HEK293 (cell line): ENCODE data around the gene CTNNA2.

Source experiments
- CTCF ChIA-PET: fragments of 350-600 bp; formaldehyde crosslinking; extraction: SDS; loops from one replicate; lab custom pipeline; 2021; ENCODE audit warnings: antibody characterized with exemption; lab: Yijun Ruan, JAX
- POLR2A ChIA-PET: fragments of 300-600 bp; formaldehyde crosslinking; extraction: SDS; loops from one replicate; lab custom pipeline; 2020; ENCODE audit warnings: antibody characterized with exemption, inconsistent platforms; lab: Yijun Ruan, JAX
- H3K27ac ChIP-seq: fragments of 200-500 bp; sonication (Bioruptor generic); 2 replicates; pipeline ENCODE4 v1.5.1; 2014; ENCODE audit warnings: low read depth, low read length, control low read depth, inconsistent platforms; ENCODE audit errors: extremely low read depth
- H3K36me3 ChIP-seq, 2 experiments: fragments of 200-500 bp in 1 of 2; sonication (Bioruptor generic) in 1 of 2; 1 replicate in 1 of 2; 2 replicates in 1 of 2; pipeline ENCODE4 v1.5.1; 2014 to 2017; ENCODE audit warnings: inconsistent platforms in 2 of 2, low read length in 2 of 2; ENCODE audit not compliant: control insufficient read depth in 2 of 2, insufficient read depth in 1 of 2
- H3K4me1 ChIP-seq: fragments of 200-500 bp; sonication (Bioruptor generic); 2 replicates; pipeline ENCODE4 v1.5.1; 2014; ENCODE audit warnings: mild to moderate bottlenecking, low read length, inconsistent platforms; ENCODE audit not compliant: control insufficient read depth, insufficient read depth
- H3K4me3 ChIP-seq: 2 replicates; pipeline ENCODE4 v1.5.1; 2011; ENCODE audit warnings: low read depth, mild to moderate bottlenecking, control low read depth, low read length, moderate library complexity
- H3K9me3 ChIP-seq: fragments of 200-500 bp; sonication (Bioruptor generic); 2 replicates; pipeline ENCODE4 v1.5.1; 2014; ENCODE audit warnings: low read depth, low read length, inconsistent platforms; ENCODE audit not compliant: control insufficient read depth, insufficient read depth
- ELK4 ChIP-seq: IDR thresholded peaks from 2 replicates; pipeline ENCODE4 v1.6.1; 2011; ENCODE audit warnings: mild to moderate bottlenecking, low read depth, low read length, borderline replicate concordance
- GLI2 ChIP-seq: fragments of 450-650 bp; formaldehyde crosslinking; IDR thresholded peaks from 2 replicates; pipeline ENCODE4; 2017; ENCODE audit warnings: missing biosample characterization, missing genetic modification characterization, low read depth, borderline replicate concordance
- IKZF3 ChIP-seq: fragments of 450-650 bp; IDR thresholded peaks from 2 replicates; pipeline ENCODE4 v1.5.0; 2018; ENCODE audit warnings: missing biosample characterization, mild to moderate bottlenecking, missing genetic modification characterization, moderate library complexity
- SCRT1 ChIP-seq: fragments of 450-650 bp; formaldehyde crosslinking; IDR thresholded peaks from 2 replicates; pipeline ENCODE4 v1.5.1; 2016; ENCODE audit warnings: missing biosample characterization, missing genetic modification characterization, borderline replicate concordance
- ZNF140 ChIP-seq: fragments of 450-650 bp; formaldehyde crosslinking; IDR thresholded peaks from 2 replicates; pipeline ENCODE4 v1.5.1; 2016; ENCODE audit warnings: missing biosample characterization, missing genetic modification characterization
- ZNF19 ChIP-seq: fragments of 450-650 bp; formaldehyde crosslinking; IDR thresholded peaks from 2 replicates; pipeline ENCODE4; 2016; ENCODE audit warnings: missing biosample characterization, missing genetic modification characterization, low read depth
- ZNF280D ChIP-seq: fragments of 450-650 bp; formaldehyde crosslinking; IDR thresholded peaks from 2 replicates; pipeline ENCODE4 v1.5.1; 2016; ENCODE audit warnings: missing biosample characterization, missing genetic modification characterization
- ZNF362 ChIP-seq: fragments of 450-650 bp; formaldehyde crosslinking; IDR thresholded peaks from 2 replicates; pipeline ENCODE4 v1.5.1; 2016; ENCODE audit warnings: missing biosample characterization, missing genetic modification characterization
- ZNF404 ChIP-seq: fragments of 450-650 bp; formaldehyde crosslinking; IDR thresholded peaks from 2 replicates; pipeline ENCODE4 v1.5.1; 2017; ENCODE audit warnings: missing biosample characterization, missing genetic modification characterization
- ZNF426 ChIP-seq: fragments of 450-650 bp; formaldehyde crosslinking; IDR thresholded peaks from 2 replicates; pipeline ENCODE4 v1.5.1; 2017; ENCODE audit warnings: missing biosample characterization, missing genetic modification characterization, mild to moderate bottlenecking, inconsistent platforms, moderate library complexity
- ZNF48 ChIP-seq: fragments of 450-650 bp; formaldehyde crosslinking; IDR thresholded peaks from 2 replicates; pipeline ENCODE4 v1.5.1; 2016; ENCODE audit warnings: missing biosample characterization, missing genetic modification characterization
- ZNF544 ChIP-seq: fragments of 450-650 bp; formaldehyde crosslinking; IDR thresholded peaks from 2 replicates; pipeline ENCODE4 v1.5.0; 2017; ENCODE audit warnings: missing biosample characterization, missing genetic modification characterization
- ZNF549 ChIP-seq: fragments of 450-650 bp; IDR thresholded peaks from 2 replicates; pipeline ENCODE4 v1.5.1; 2018; ENCODE audit warnings: missing biosample characterization, missing genetic modification characterization, mild to moderate bottlenecking, inconsistent platforms, moderate library complexity
- ZNF558 ChIP-seq: fragments of 450-650 bp; formaldehyde crosslinking; IDR thresholded peaks from 2 replicates; pipeline ENCODE4 v1.5.1; 2016; ENCODE audit warnings: missing biosample characterization, missing genetic modification characterization
- ZNF623 ChIP-seq: fragments of 450-650 bp; formaldehyde crosslinking; IDR thresholded peaks from 2 replicates; pipeline ENCODE4 v1.5.1; 2016; ENCODE audit warnings: missing biosample characterization, missing genetic modification characterization
- ZNF629 ChIP-seq: fragments of 450-650 bp; formaldehyde crosslinking; IDR thresholded peaks from 2 replicates; pipeline ENCODE4 v1.5.1; 2017; ENCODE audit warnings: missing biosample characterization, missing genetic modification characterization
- ZNF645 ChIP-seq: fragments of 450-650 bp; formaldehyde crosslinking; IDR thresholded peaks from 2 replicates; pipeline ENCODE4; 2016; ENCODE audit warnings: missing biosample characterization, missing genetic modification characterization
- ZNF707 ChIP-seq: fragments of 450-650 bp; formaldehyde crosslinking; IDR thresholded peaks from 2 replicates; pipeline ENCODE4 v1.5.1; 2016; ENCODE audit warnings: missing biosample characterization, missing genetic modification characterization
- ZNF747 ChIP-seq: fragments of 450-650 bp; formaldehyde crosslinking; IDR thresholded peaks from 2 replicates; pipeline ENCODE4 v1.5.1; 2016; ENCODE audit warnings: missing biosample characterization, missing genetic modification characterization
- ZNF76 ChIP-seq: fragments of 450-650 bp; formaldehyde crosslinking; IDR thresholded peaks from 2 replicates; pipeline ENCODE4; 2016; ENCODE audit warnings: low read depth, missing biosample characterization, missing genetic modification characterization, borderline replicate concordance
- ZNF777 ChIP-seq: fragments of 450-650 bp; formaldehyde crosslinking; IDR thresholded peaks from 2 replicates; pipeline ENCODE4 v1.5.1; 2017; ENCODE audit warnings: missing biosample characterization, missing genetic modification characterization, borderline replicate concordance
- TF ChIP-seq, protein P1 (sequence below): fragments of 450-650 bp; IDR thresholded peaks from 2 replicates; pipeline ENCODE4 v1.5.1; 2018; ENCODE audit warnings: missing biosample characterization, missing genetic modification characterization
- TF ChIP-seq, protein P2 (sequence below): fragments of 450-650 bp; formaldehyde crosslinking; IDR thresholded peaks from 2 replicates; pipeline ENCODE4 v1.5.1; 2016; ENCODE audit warnings: missing biosample characterization, missing genetic modification characterization, low read depth

CTNNA2 gene

DNA sequence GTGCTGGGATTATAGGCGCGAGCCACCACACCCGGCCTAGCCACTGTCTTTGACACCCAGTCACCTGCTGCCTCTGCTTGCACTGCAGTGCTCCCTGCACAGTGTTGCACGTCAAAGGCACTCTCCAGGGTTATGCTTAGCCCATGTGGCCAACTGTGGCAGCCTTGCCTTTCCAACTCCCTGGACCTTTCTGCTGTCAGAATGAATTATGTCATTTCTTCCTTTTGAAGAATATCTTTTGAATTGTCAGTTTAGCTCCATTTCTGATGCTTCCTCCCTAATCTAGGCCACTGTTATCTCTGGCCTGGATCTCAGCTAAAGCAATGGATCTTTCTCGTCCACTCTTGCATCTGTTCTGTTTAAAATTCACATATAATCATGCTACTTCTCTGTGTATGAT lies 821.0 kb downstream of the CTNNA2 start (continued):
- TF ChIP-seq ZNF544 (tag by site-specific recombination) (no peak), IKZF3 (no peak), ZNF280D (tag by site-specific recombination) (no peak), ELK4 (no peak), ZNF404 (no peak), ZNF623 (tag by site-specific recombination) (no peak), ZNF707 (tag by site-specific recombination) (no peak), ZNF549 (tag by site-specific recombination) (no peak), ZNF777 (tag by site-specific recombination) (no peak)
- TF ChIP-seq, protein P1, sequence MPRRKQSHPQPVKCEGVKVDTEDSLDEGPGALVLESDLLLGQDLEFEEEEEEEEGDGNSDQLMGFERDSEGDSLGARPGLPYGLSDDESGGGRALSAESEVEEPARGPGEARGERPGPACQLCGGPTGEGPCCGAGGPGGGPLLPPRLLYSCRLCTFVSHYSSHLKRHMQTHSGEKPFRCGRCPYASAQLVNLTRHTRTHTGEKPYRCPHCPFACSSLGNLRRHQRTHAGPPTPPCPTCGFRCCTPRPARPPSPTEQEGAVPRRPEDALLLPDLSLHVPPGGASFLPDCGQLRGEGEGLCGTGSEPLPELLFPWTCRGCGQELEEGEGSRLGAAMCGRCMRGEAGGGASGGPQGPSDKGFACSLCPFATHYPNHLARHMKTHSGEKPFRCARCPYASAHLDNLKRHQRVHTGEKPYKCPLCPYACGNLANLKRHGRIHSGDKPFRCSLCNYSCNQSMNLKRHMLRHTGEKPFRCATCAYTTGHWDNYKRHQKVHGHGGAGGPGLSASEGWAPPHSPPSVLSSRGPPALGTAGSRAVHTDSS (tag by site-specific recombination) = no peak

GRCh38 chr2:80335411-80335810 lies 822.6 kb downstream of the CTNNA2 start:
- Histone ChIP-seq H3K4me1 (no peaks in the 10 kb centered on the region), H3K9me3 (no peaks in the 10 kb centered on the region), H3K4me3 (no peak overlapping the region), H3K36me3 (no peaks in the 10 kb centered on the region), H3K27ac (no peak overlapping the region)
- ChIA-PET CTCF (no interaction called here), POLR2A (no interaction called here)
- TF ChIP-seq ZNF362 (tag by site-specific recombination) = no peak
- no peak for TF ChIP-seq ZNF76 (tag by site-specific recombination)
- TF ChIP-seq GLI2 (tag by site-specific recombination) = no peak
- no peak for TF ChIP-seq SCRT1 (tag by site-specific recombination)
- TF ChIP-seq ZNF558 (tag by site-specific recombination) = no peak
- TF ChIP-seq ZNF645 (tag by site-specific recombination) = no peak
- no peak for TF ChIP-seq ZNF549 (tag by site-specific recombination)
- no peak for TF ChIP-seq ZNF19
- no peak for TF ChIP-seq ZNF629 (tag by site-specific recombination)
- TF ChIP-seq ZNF48 (tag by site-specific recombination) = no peak
- no peak for TF ChIP-seq ZNF140 (tag by site-specific recombination)
- TF ChIP-seq ZNF747 (tag by site-specific recombination) = no peak
- TF ChIP-seq, protein P2, sequence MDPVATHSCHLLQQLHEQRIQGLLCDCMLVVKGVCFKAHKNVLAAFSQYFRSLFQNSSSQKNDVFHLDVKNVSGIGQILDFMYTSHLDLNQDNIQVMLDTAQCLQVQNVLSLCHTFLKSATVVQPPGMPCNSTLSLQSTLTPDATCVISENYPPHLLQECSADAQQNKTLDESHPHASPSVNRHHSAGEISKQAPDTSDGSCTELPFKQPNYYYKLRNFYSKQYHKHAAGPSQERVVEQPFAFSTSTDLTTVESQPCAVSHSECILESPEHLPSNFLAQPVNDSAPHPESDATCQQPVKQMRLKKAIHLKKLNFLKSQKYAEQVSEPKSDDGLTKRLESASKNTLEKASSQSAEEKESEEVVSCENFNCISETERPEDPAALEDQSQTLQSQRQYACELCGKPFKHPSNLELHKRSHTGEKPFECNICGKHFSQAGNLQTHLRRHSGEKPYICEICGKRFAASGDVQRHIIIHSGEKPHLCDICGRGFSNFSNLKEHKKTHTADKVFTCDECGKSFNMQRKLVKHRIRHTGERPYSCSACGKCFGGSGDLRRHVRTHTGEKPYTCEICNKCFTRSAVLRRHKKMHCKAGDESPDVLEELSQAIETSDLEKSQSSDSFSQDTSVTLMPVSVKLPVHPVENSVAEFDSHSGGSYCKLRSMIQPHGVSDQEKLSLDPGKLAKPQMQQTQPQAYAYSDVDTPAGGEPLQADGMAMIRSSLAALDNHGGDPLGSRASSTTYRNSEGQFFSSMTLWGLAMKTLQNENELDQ (tag by site-specific recombination) = no peak
- no peak for TF ChIP-seq ZNF426 (tag by site-specific recombination)
